Mucosa of descending colon (tissue), 3 donors: ENCODE data around the gene DNAJB2. TPM values are rescaled to one million over a fixed set of nuclear protein-coding genes. Genes with fewer than 3 reads are reported as not detected.
"Not testable (repeated sequence)": the region's sequence is repeated elsewhere in the genome, so short reads cannot be mapped to it uniquely, and the experiment has no call there.

Source experiments
- ATAC-seq: fragments of 200-7000 bp; cut with Tn5 transposase; one replicate; pipeline ENCODE4 v1.9.1; 2020; ENCODE audit warnings: mild to moderate bottlenecking, moderate library complexity
- DNase-seq, 3 donors: peaks; one replicate each; pipeline ENCODE4 v3.0.0-alpha.2; 2020
- H3K36me3 ChIP-seq: fragments of 200-600 bp; one replicate; pipeline ENCODE4 v1.8.0; 2021; ENCODE audit warnings: low read depth, mild to moderate bottlenecking
- H3K4me1 ChIP-seq: fragments of 200-600 bp; one replicate; pipeline ENCODE4 v1.8.0; 2021; ENCODE audit warnings: low read depth, mild to moderate bottlenecking
- H3K4me3 ChIP-seq: fragments of 200-600 bp; one replicate; pipeline ENCODE4 v1.8.0; 2021; ENCODE audit warnings: mild to moderate bottlenecking
- H3K9me3 ChIP-seq: fragments of 200-600 bp; one replicate; pipeline ENCODE4 v1.8.0; 2021; ENCODE audit warnings: mild to moderate bottlenecking
- intact Hi-C, 2 donors: fragments of 100-400 bp; cut with DNase I in 1 of 2; cut with micrococcal nuclease in 1 of 2; formaldehyde crosslinking; loops; one replicate each; pipeline versions ENCODE4 v1.11.0 to v1.11.1; 2022; cut with DNase I, micrococcal nuclease
- total RNA-seq, 3 donors: library from RNA; stranded (reverse); fragmentation: NEBNext Ultra II Directional in 2 of 3; extraction: Animal tissue kit (Norgen Biotek cat#: 25700) in 2 of 3; gene quantifications; one replicate each; pipeline versions ENCODE4 v1.2.1 to v1.2.4, GENCODE V29; 2021 to 2023
- TF ChIP-seq, protein P1 (sequence below): fragments of 200-600 bp; IDR thresholded peaks from one replicate; pipeline ENCODE4 v1.8.0; 2022; ENCODE audit warnings: antibody characterized with exemption, mild to moderate bottlenecking
- donor health status: DM: no; HTN: no; CAD: no; lungs with moderate emphysema.
- donor health status: DM: no; HTN: no; CAD: no.
- donor health status: DM: no; HTN: yes; CAD: no.

The DNAJB2 gene
- total RNA-seq, 3 donors from 2014 or later = 61.0 to 71.0 (median 68.7) TPM

DNA sequence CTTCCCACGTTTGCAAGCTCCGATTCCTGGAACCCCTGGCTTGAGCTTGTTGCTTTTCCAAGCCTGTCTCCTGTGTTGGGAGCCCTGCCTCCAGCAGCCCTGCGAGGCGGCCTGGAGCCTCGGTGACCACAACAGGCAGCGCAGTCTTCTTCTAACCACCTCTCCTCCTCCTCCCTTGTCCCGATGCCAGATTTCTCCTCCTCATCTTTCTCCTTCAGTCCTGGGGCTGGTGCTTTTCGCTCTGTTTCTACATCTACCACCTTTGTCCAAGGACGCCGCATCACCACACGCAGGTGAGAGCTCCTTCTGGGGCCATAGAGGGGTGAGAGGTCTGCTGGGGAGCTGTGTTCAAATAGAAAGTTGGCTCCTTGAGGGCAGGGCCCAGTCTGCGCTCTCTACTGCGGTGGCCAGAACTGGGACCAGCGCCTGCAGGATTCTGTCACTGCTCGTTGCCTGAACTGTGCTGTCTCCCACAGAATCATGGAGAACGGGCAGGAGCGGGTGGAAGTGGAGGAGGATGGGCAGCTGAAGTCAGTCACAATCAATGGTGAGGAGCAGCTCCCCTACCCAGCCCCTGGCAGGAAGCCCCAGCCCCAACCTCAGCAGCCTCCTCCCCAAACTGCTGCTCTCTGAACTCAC, 3.9 kb downstream of the DNAJB2 start:
- H3K4me3 ChIP-seq = no peak overlapping the region
- H3K9me3 ChIP-seq = no peaks in the 10 kb centered on the region
- peaks cover 14% of the 10 kb centered on the region for H3K4me1 ChIP-seq
- TF ChIP-seq, protein P1, sequence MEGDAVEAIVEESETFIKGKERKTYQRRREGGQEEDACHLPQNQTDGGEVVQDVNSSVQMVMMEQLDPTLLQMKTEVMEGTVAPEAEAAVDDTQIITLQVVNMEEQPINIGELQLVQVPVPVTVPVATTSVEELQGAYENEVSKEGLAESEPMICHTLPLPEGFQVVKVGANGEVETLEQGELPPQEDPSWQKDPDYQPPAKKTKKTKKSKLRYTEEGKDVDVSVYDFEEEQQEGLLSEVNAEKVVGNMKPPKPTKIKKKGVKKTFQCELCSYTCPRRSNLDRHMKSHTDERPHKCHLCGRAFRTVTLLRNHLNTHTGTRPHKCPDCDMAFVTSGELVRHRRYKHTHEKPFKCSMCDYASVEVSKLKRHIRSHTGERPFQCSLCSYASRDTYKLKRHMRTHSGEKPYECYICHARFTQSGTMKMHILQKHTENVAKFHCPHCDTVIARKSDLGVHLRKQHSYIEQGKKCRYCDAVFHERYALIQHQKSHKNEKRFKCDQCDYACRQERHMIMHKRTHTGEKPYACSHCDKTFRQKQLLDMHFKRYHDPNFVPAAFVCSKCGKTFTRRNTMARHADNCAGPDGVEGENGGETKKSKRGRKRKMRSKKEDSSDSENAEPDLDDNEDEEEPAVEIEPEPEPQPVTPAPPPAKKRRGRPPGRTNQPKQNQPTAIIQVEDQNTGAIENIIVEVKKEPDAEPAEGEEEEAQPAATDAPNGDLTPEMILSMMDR = no peak
- peaks cover 3% of the 10 kb centered on the region for H3K36me3 ChIP-seq
- ATAC-seq (no peak), DNase-seq (no peak)
- intact Hi-C loops = no loop called here

DNA sequence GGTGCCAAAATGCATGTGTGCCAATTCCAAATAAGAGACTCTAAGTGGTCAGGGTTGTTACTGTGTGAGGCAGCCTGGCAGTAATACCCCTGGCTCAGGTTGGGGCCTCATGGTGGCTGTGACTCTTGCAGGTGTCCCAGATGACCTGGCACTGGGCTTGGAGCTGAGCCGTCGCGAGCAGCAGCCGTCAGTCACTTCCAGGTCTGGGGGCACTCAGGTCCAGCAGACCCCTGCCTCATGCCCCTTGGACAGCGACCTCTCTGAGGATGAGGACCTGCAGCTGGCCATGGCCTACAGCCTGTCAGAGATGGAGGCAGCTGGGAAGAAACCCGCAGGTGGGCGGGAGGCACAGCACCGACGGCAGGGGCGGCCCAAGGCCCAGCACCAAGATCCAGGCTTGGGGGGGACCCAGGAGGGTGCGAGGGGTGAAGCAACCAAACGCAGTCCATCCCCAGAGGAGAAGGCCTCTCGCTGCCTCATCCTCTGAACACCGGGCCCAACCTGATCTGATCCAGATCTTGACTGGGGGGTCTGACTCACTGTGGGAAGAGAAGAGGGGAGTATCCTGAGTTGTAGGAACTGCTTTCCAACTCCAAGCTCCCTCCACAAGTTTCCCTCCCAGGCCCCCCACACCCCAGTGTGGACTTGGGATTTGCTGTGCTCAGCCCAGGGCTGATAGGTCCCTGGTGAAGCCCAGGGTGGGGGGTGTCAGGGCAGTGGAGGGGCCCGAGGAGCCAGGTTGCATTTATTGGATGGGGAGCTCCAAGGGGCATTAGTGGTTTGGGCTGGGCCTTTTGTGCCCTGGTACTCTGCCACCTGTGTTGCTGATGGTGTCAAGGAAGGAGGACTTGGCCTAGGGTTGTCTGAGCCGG, 5.6 kb downstream of the DNAJB2 start:
- DNase-seq (no peak), ATAC-seq (no peak)
- no peak overlapping the region for H3K4me3 ChIP-seq
- peaks cover 5% of the 10 kb centered on the region for H3K4me1 ChIP-seq
- TF ChIP-seq, protein P1 = no peak
- H3K9me3 ChIP-seq = no peaks in the 10 kb centered on the region
- intact Hi-C loops = no loop called here
- H3K36me3 ChIP-seq = no peaks in the 10 kb centered on the region

GRCh38 chr2:219285373-219285735, 6.2 kb downstream of the DNAJB2 start:
- no peaks in the 10 kb centered on the region for H3K36me3 ChIP-seq
- no peak overlapping the region for H3K4me3 ChIP-seq
- TF ChIP-seq, protein P1 = no peak
- no peaks in the 10 kb centered on the region for H3K4me1 ChIP-seq
- no peaks in the 10 kb centered on the region for H3K9me3 ChIP-seq
- intact Hi-C loops = no loop called here
- DNase-seq (no peak), ATAC-seq (no peak)

- TF ChIP-seq, protein P1 = no peak
- intact Hi-C loops = no loop called here
- Histone ChIP-seq H3K9me3 (no peaks in the 10 kb centered on the region), H3K36me3 (no peaks in the 10 kb centered on the region), H3K4me3 (no peak overlapping the region), H3K4me1 (no peaks in the 10 kb centered on the region)
- DNase-seq = no peak
- no peak for ATAC-seq
These were observed 6.8 kb downstream of the DNAJB2 start for GRCh38 chr2:219285894-219286425.

GRCh38 chr2:219286436-219287115, 7.4 kb downstream of the DNAJB2 start:
- ATAC-seq (no peak), DNase-seq (no peak)
- H3K36me3 ChIP-seq = no peaks in the 10 kb centered on the region
- no peaks in the 10 kb centered on the region for H3K4me1 ChIP-seq
- intact Hi-C loops = no loop called here
- TF ChIP-seq, protein P1 = no peak
- H3K4me3 ChIP-seq = no peak overlapping the region
- no peaks in the 10 kb centered on the region for H3K9me3 ChIP-seq

GRCh38 chr2:219287116-219287440, 7.9 kb downstream of the DNAJB2 start:
- H3K4me1 ChIP-seq, H3K4me3 ChIP-seq, intact Hi-C loops, ATAC-seq, H3K36me3 ChIP-seq, H3K9me3 ChIP-seq, DNase-seq: not testable (repeated sequence)
